ENCODE results near the gene ERC1.

Gene ERC1

GRCh38 chr12:1022032-1022970, 31.3 kb downstream of the ERC1 start:
- Histone ChIP-seq H3K27ac (no peak overlapping the region), H2AFZ (ENCODE audit: low read depth) (no peak overlapping the region), H3K4me2 (no peak overlapping the region), H4K20me1 (ENCODE audit: insufficient read depth) (no peaks in the 10 kb centered on the region), H3K4me3 (IDR thresholded peaks at IDR 0.05; ENCODE audit: insufficient read depth, low read depth, low read length) (no peak overlapping the region), H3K79me2 (ENCODE audit: insufficient read depth, low read depth) (peaks cover 28% of the 10 kb centered on the region; the same call in 1 of the 2 replicates), H3K4me1 (ENCODE audit: low read depth, poor library complexity, severe bottlenecking) (no peaks in the 10 kb centered on the region), H3K36me3 (ENCODE audit: insufficient read depth) (no peaks in the 10 kb centered on the region; the same call in 1 of the 2 replicates), H3K27me3 (ENCODE audit: insufficient read depth, low read depth) (no peaks in the 10 kb centered on the region), H3K9ac (no peak overlapping the region)
- no peak for TF ChIP-seq CTCF (conservative IDR thresholded peaks at IDR 0.05; ENCODE audit: low read depth, low read length)

- H3K36me3 ChIP-seq (ENCODE audit: insufficient read depth) = no peaks in the 10 kb centered on the region
- TF ChIP-seq CTCF (conservative IDR thresholded peaks at IDR 0.05; ENCODE audit: low read depth, low read length) = no peak
- no peak overlapping the region for H2AFZ ChIP-seq (ENCODE audit: low read depth)
- no peaks in the 10 kb centered on the region for H3K27me3 ChIP-seq (ENCODE audit: insufficient read depth, low read depth)
- no peak overlapping the region for H3K4me2 ChIP-seq
- H3K79me2 ChIP-seq (ENCODE audit: insufficient read depth, low read depth) = no peaks in the 10 kb centered on the region
- no peak overlapping the region for H3K4me3 ChIP-seq (IDR thresholded peaks at IDR 0.05; ENCODE audit: insufficient read depth, low read depth, low read length)
- no peak overlapping the region for H3K9ac ChIP-seq
- no peak overlapping the region for H3K27ac ChIP-seq
- peaks cover 4% of the 10 kb centered on the region; the same call in 1 of the 2 replicates for H4K20me1 ChIP-seq (ENCODE audit: insufficient read depth)
- no peaks in the 10 kb centered on the region for H3K4me1 ChIP-seq (ENCODE audit: low read depth, poor library complexity, severe bottlenecking)
These were observed 39.8 kb downstream of the ERC1 start for GRCh38 chr12:1030779-1031178.

GRCh38 chr12:1034243-1034642, 43.2 kb downstream of the ERC1 start:
- H3K4me2 ChIP-seq = no peak overlapping the region
- no peaks in the 10 kb centered on the region for H3K4me1 ChIP-seq (ENCODE audit: low read depth, poor library complexity, severe bottlenecking)
- H3K27me3 ChIP-seq (ENCODE audit: insufficient read depth, low read depth) = no peaks in the 10 kb centered on the region
- H3K27ac ChIP-seq = no peak overlapping the region
- no peak overlapping the region for H2AFZ ChIP-seq (ENCODE audit: low read depth)
- 0 out of 2 replicates have a peak, but pooled peaks cover 11% of the 10 kb centered on the region for H3K79me2 ChIP-seq (ENCODE audit: insufficient read depth, low read depth)
- H3K36me3 ChIP-seq (ENCODE audit: insufficient read depth) = no peaks in the 10 kb centered on the region
- H4K20me1 ChIP-seq (ENCODE audit: insufficient read depth) = peaks cover 4% of the 10 kb centered on the region; the same call in 1 of the 2 replicates
- no peak overlapping the region for H3K9ac ChIP-seq
- no peak for TF ChIP-seq CTCF (conservative IDR thresholded peaks at IDR 0.05; ENCODE audit: low read depth, low read length)
- H3K4me3 ChIP-seq (IDR thresholded peaks at IDR 0.05; ENCODE audit: insufficient read depth, low read depth, low read length) = no peak overlapping the region

- no peak overlapping the region for H3K9ac ChIP-seq
- H3K4me2 ChIP-seq = no peak overlapping the region
- H3K4me3 ChIP-seq (IDR thresholded peaks at IDR 0.05; ENCODE audit: insufficient read depth, low read depth, low read length) = no peak overlapping the region
- H3K27ac ChIP-seq = no peak overlapping the region
- 0 out of 2 replicates have a peak, but pooled peaks cover 11% of the 10 kb centered on the region for H3K79me2 ChIP-seq (ENCODE audit: insufficient read depth, low read depth)
- TF ChIP-seq CTCF (conservative IDR thresholded peaks at IDR 0.05; ENCODE audit: low read depth, low read length) = no peak
- H3K27me3 ChIP-seq (ENCODE audit: insufficient read depth, low read depth) = no peaks in the 10 kb centered on the region
- no peak overlapping the region for H2AFZ ChIP-seq (ENCODE audit: low read depth)
- no peaks in the 10 kb centered on the region for H3K4me1 ChIP-seq (ENCODE audit: low read depth, poor library complexity, severe bottlenecking)
- H4K20me1 ChIP-seq (ENCODE audit: insufficient read depth) = peaks cover 4% of the 10 kb centered on the region; the same call in 1 of the 2 replicates
- H3K36me3 ChIP-seq (ENCODE audit: insufficient read depth) = no peaks in the 10 kb centered on the region
These were observed 43.9 kb downstream of the ERC1 start for GRCh38 chr12:1034751-1035457.
